Stimulated activated CD4-positive, alpha-beta T cell treated with anti-CD3 and anti-CD28 coated beads, Interleukin-4, amount 100 ng/mL, for 4 hours (primary cell): ENCODE results near the gene TGFBR2.
A peak's percentile ranks its signal among the peaks of the same experiment; 100 is the strongest.

Experiments used
- DNase-seq, 2 experiments: peaks; one replicate each; pipeline ENCODE4 v3.0.0-alpha.2; 2020

The TGFBR2 gene

GRCh38 chr3:30675006-30675405 lies 68.6 kb downstream of the TGFBR2 start:
- DNase-seq = no peak

- DNase-seq = no peak
These were observed 69.4 kb downstream of the TGFBR2 start for GRCh38 chr3:30675774-30676173.

- no peak for DNase-seq
These were observed 70.3 kb downstream of the TGFBR2 start for GRCh38 chr3:30676424-30677346.

- no peak for DNase-seq
These were observed 70.9 kb downstream of the TGFBR2 start for GRCh38 chr3:30677347-30677685.

GRCh38 chr3:30679045-30679444 lies 72.6 kb downstream of the TGFBR2 start:
- DNase-seq = no peak

GRCh38 chr3:30680789-30681648 lies 74.6 kb downstream of the TGFBR2 start:
- no peak for DNase-seq

- DNase-seq = peak in 1 of 2 experiments; percentile 35
These were observed 75.3 kb downstream of the TGFBR2 start for GRCh38 chr3:30681649-30682211.

- no peak for DNase-seq
These were observed 76.2 kb downstream of the TGFBR2 start for GRCh38 chr3:30682434-30683155.

GRCh38 chr3:30683769-30684168 lies 77.4 kb downstream of the TGFBR2 start:
- no peak for DNase-seq

- DNase-seq = no peak
These were observed 78.0 kb downstream of the TGFBR2 start for GRCh38 chr3:30684356-30684755.

- DNase-seq = no peak
These were observed 78.9 kb downstream of the TGFBR2 start for GRCh38 chr3:30685267-30685667.

GRCh38 chr3:30686176-30686575 lies 79.8 kb downstream of the TGFBR2 start:
- DNase-seq = no peak

- no peak for DNase-seq
These were observed 80.4 kb downstream of the TGFBR2 start for GRCh38 chr3:30686799-30687198.

- DNase-seq = no peak
These were observed 81.6 kb downstream of the TGFBR2 start for GRCh38 chr3:30687930-30688570.

- DNase-seq = no peak
These were observed 82.6 kb downstream of the TGFBR2 start for GRCh38 chr3:30688776-30689641.

- DNase-seq = no peak
These were observed 83.8 kb downstream of the TGFBR2 start for GRCh38 chr3:30690199-30690598.

GRCh38 chr3:30691249-30691880 lies 85.0 kb downstream of the TGFBR2 start:
- no peak for DNase-seq

GRCh38 chr3:30691944-30692343 lies 85.5 kb downstream of the TGFBR2 start:
- no peak for DNase-seq

- DNase-seq = no peak
These were observed 86.2 kb downstream of the TGFBR2 start for GRCh38 chr3:30692498-30693130.

GRCh38 chr3:30693470-30694120 lies 87.2 kb downstream of the TGFBR2 start:
- peak in 1 of 2 experiments; percentile 54 for DNase-seq
